C4-2B (cell line): Measurements from ENCODE around the gene SPAG9.

ENCODE experiments used
- CTCF ChIP-seq: fragments of 450-650 bp; conservative IDR thresholded peaks from 2 replicates; pipeline ENCODE4 v1.5.1; 2017; ENCODE audit warnings: mild to moderate bottlenecking
- ZFX ChIP-seq: fragments of 450-650 bp; IDR thresholded peaks from 2 replicates; pipeline ENCODE4 v1.6.1; 2017

- TF ChIP-seq CTCF (no peak), ZFX (no peak)
These were observed 91.5 kb downstream of the SPAG9 start for GRCh38 chr17:51029142-51029541.
